OCI-LY7 (cell line): ENCODE measurements around the gene AKT2. TPM values are rescaled to one million over a fixed set of nuclear protein-coding genes. Genes with fewer than 3 reads are reported as not detected.

Experiments used
- BruUV-seq: library from RNA; stranded (reverse); fragments of 400-500 nt; replicated peaks from 2 replicates; lab custom pipeline; 2021; lab: Mats Ljungman, UMichigan
- CTCF ChIA-PET: fragments of 300-600 bp; sonication (Branson Sonifier 250); formaldehyde crosslinking; loops from one replicate; lab custom pipeline; 2022; ENCODE audit warnings: antibody characterized with exemption; ENCODE audit not compliant: unreplicated experiment; lab: Charles Lee
- POLR2A ChIA-PET: fragments of 300-600 bp; sonication (Branson Sonifier 250); formaldehyde crosslinking; loops from one replicate; lab custom pipeline; 2022; ENCODE audit warnings: antibody characterized with exemption; lab: Charles Lee
- DNase-seq: peaks from one replicate; pipeline ENCODE4 v3.0.0-alpha.2; 2015; ENCODE audit warnings: low spot score
- H2AFZ ChIP-seq: fragments of 200-600 bp; sonication (generic), shearing (Covaris generic); 2 replicates; pipeline ENCODE4 v1.6.1; 2014; ENCODE audit warnings: mild to moderate bottlenecking, antibody characterized with exemption, low read length, moderate library complexity
- H3K27ac ChIP-seq: fragments of 200-600 bp; sonication (generic); 2 replicates; pipeline ENCODE4 v1.5.1; 2014; ENCODE audit warnings: mixed run types, low read depth, mild to moderate bottlenecking, moderate library complexity, low read length, inconsistent platforms; ENCODE audit not compliant: poor library complexity, severe bottlenecking
- H3K36me3 ChIP-seq: fragments of 200-600 bp; sonication (generic); 2 replicates; pipeline ENCODE4 v1.6.1; 2014; ENCODE audit warnings: mild to moderate bottlenecking, antibody characterized with exemption, low read length, moderate library complexity, mixed read lengths; ENCODE audit not compliant: insufficient read depth
- H3K4me1 ChIP-seq: fragments of 200-600 bp; sonication (generic); 2 replicates; pipeline ENCODE4 v1.5.1; 2014; ENCODE audit warnings: mild to moderate bottlenecking, low read length; ENCODE audit not compliant: insufficient read depth, poor library complexity, severe bottlenecking
- H3K4me2 ChIP-seq: fragments of 200-600 bp; sonication (generic); 2 replicates; pipeline ENCODE4 v1.6.1; 2014; ENCODE audit warnings: mild to moderate bottlenecking, low read length
- H3K4me3 ChIP-seq: fragments of 200-600 bp; sonication (generic); 2 replicates; pipeline ENCODE4 v1.5.1; 2014; ENCODE audit warnings: mild to moderate bottlenecking, low read depth, low read length; ENCODE audit not compliant: poor library complexity, severe bottlenecking
- H3K79me2 ChIP-seq: fragments of 200-600 bp; sonication (generic); 2 replicates; pipeline ENCODE4 v1.6.1; 2016; ENCODE audit warnings: low read depth, mild to moderate bottlenecking, low read length, moderate library complexity, mixed read lengths; ENCODE audit not compliant: insufficient read depth
- H3K9me2 ChIP-seq: fragments of 200-600 bp; sonication (generic); 2 replicates; pipeline ENCODE4 v1.6.1; 2016; ENCODE audit warnings: mild to moderate bottlenecking, low read length, mixed read lengths; ENCODE audit not compliant: insufficient read depth
- H3K9me3 ChIP-seq: fragments of 200-600 bp; sonication (generic); 2 replicates; pipeline ENCODE4 v1.6.1; 2014; ENCODE audit warnings: mild to moderate bottlenecking, mixed run types, low read length, mixed read lengths
- H4K20me1 ChIP-seq: fragments of 200-600 bp; sonication (generic); 2 replicates; pipeline ENCODE4 v1.6.1; 2014; ENCODE audit warnings: mild to moderate bottlenecking, antibody characterized with exemption, low read length, moderate library complexity, mixed read lengths; ENCODE audit not compliant: insufficient read depth
- CTCF ChIP-seq: fragments of 200-600 bp; sonication (generic); conservative IDR thresholded peaks from 2 replicates; pipeline ENCODE4 v1.5.1; 2014; ENCODE audit warnings: mild to moderate bottlenecking, antibody characterized with exemption, low read length, moderate library complexity, mixed read lengths
- EZH2phosphoT487 ChIP-seq: fragments of 200-600 bp; sonication (generic); IDR thresholded peaks from 2 replicates; pipeline ENCODE4 v1.6.1; 2018; ENCODE audit warnings: low read depth, borderline replicate concordance, mild to moderate bottlenecking, mixed run types, antibody characterized with exemption, low read length, moderate library complexity, mixed read lengths
- intact Hi-C: fragments of 100-400 bp; cut with micrococcal nuclease; formaldehyde crosslinking; loops from one replicate; pipeline ENCODE4 v1.10.0; 2022; ENCODE audit not compliant: unreplicated experiment
- total RNA-seq, 2 experiments: library from RNA; depleted of rRNA in 1 of 2; stranded (reverse); fragments of >200 nt in 1 of 2; shearing (Covaris generic) in 1 of 2; gene quantifications; 2 replicates each; pipeline ENCODE4 v1.2.3, GENCODE V29; 2014 to 2022

AKT2 gene
- total RNA-seq, 2 experiments from 2014 or later, result 116 to 197 TPM

DNA sequence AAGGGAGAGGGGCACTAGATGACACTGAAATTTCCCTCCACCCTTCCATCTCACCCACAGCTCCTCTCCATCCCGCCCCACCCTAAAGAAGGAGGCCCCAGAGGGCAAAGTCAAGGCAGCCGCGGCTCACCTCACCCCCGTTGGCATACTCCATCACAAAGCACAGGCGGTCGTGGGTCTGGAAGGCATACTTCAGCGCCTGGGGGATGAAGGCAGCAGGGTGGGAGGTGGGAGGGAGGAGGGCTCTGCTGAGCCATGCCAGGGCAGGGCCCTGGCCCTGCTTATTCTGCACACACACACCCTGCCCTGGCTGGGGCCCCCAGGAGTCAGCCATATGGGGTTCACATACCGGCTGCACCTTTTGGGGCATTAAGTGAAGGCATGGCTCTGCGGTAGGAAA is 46.4 kb downstream of the AKT2 start:
- Histone ChIP-seq H3K4me3 (no peak overlapping the region), H3K9me3 (no peaks in the 10 kb centered on the region), H3K36me3 (peaks cover 66% of the 10 kb centered on the region), H3K4me2 (no peak overlapping the region), H2AFZ (no peak overlapping the region), H3K79me2 (no peaks in the 10 kb centered on the region), H3K27ac (no peak overlapping the region), H3K9me2 (no peaks in the 10 kb centered on the region), H4K20me1 (no peaks in the 10 kb centered on the region), H3K4me1 (no peaks in the 10 kb centered on the region)
- intact Hi-C loops, result no loop called here
- ChIA-PET POLR2A (no interaction called here), CTCF (no interaction called here)
- DNase-seq, result no peak
- BruUV-seq, result no TSS peak
- TF ChIP-seq EZH2phosphoT487 (no peak), CTCF (no peak)

GRCh38 chr19:40237791-40238190 is 47.4 kb downstream of the AKT2 start:
- intact Hi-C loops, result no loop called here
- peaks cover 73% of the 10 kb centered on the region for H3K36me3 ChIP-seq

More at GRCh38 chr19:40237791-40238190, 47.4 kb downstream of the AKT2 start:
- Histone ChIP-seq H3K9me3 (no peaks in the 10 kb centered on the region), H3K27ac (no peak overlapping the region), H3K9me2 (no peaks in the 10 kb centered on the region), H3K4me2 (no peak overlapping the region), H4K20me1 (no peaks in the 10 kb centered on the region), H3K4me3 (no peak overlapping the region), H2AFZ (no peak overlapping the region), H3K4me1 (no peaks in the 10 kb centered on the region), H3K79me2 (no peaks in the 10 kb centered on the region)
- POLR2A ChIA-PET, result interaction anchor here (0.6 kb wide), 1 partner anchor 53 kb away, joined by 4 read pairs; no protein-coding TSS in a partner anchor
- TF ChIP-seq EZH2phosphoT487, result no peak
- no peak for TF ChIP-seq CTCF
- no peak for DNase-seq
- no TSS peak for BruUV-seq
- CTCF ChIA-PET, result no interaction called here
